Measurements from ENCODE around the gene SULT1A2.
"Not testable (repeated sequence)": the region's sequence is repeated elsewhere in the genome, so short reads cannot be mapped to it uniquely, and the experiment has no call there.

Gene SULT1A2

GRCh38 chr16:28609631-28610594 lies 13.1 kb upstream of the SULT1A2 start, which contains the start of gene SULT1A1:
SULT1A1 (minus strand) TSS chr16:28610044; CDS start chr16:28608855, 1,189 bp downstream.
- no peak for DNase-seq (ENCODE audit: low spot score)

- not testable (repeated sequence) for DNase-seq (ENCODE audit: low spot score)
Measured at GRCh38 chr16:28608867-28609596, 12.2 kb upstream of the SULT1A2 start.

GRCh38 chr16:28608496-28608808 lies 11.6 kb upstream of the SULT1A2 start:
- DNase-seq (ENCODE audit: low spot score), result not testable (repeated sequence)

- DNase-seq (ENCODE audit: low spot score), result not testable (repeated sequence)
Measured at GRCh38 chr16:28607681-28608495, 11.0 kb upstream of the SULT1A2 start.

GRCh38 chr16:28607116-28607623 lies 10.3 kb upstream of the SULT1A2 start:
- DNase-seq (ENCODE audit: low spot score), result no peak

- DNase-seq (ENCODE audit: low spot score), result no peak
Measured at GRCh38 chr16:28606291-28607115, 9.7 kb upstream of the SULT1A2 start.

- no peak for DNase-seq (ENCODE audit: low spot score)
Measured at GRCh38 chr16:28604186-28604565, 7.3 kb upstream of the SULT1A2 start.

GRCh38 chr16:28603381-28604185 lies 6.7 kb upstream of the SULT1A2 start:
- DNase-seq (ENCODE audit: low spot score), result no peak

- DNase-seq (ENCODE audit: low spot score), result no peak
Measured at GRCh38 chr16:28602529-28602928, 5.7 kb upstream of the SULT1A2 start.

- not testable (repeated sequence) for DNase-seq (ENCODE audit: low spot score)
Measured at GRCh38 chr16:28602062-28602461, 5.2 kb upstream of the SULT1A2 start.

GRCh38 chr16:28601589-28601988 lies 4.7 kb upstream of the SULT1A2 start:
- DNase-seq (ENCODE audit: low spot score), result not testable (repeated sequence)

- not testable (repeated sequence) for DNase-seq (ENCODE audit: low spot score)
Measured at GRCh38 chr16:28600965-28601364, 4.1 kb upstream of the SULT1A2 start.

- DNase-seq (ENCODE audit: low spot score), result not testable (repeated sequence)
Measured at GRCh38 chr16:28599377-28600285, 2.8 kb upstream of the SULT1A2 start.

GRCh38 chr16:28597692-28598261 lies 927 bp upstream of the SULT1A2 start:
- DNase-seq (ENCODE audit: low spot score), result no peak

- DNase-seq (ENCODE audit: low spot score), result no peak
Measured at GRCh38 chr16:28596115-28596630, 677 bp downstream of the SULT1A2 start.

GRCh38 chr16:28595451-28595850 lies 1.4 kb downstream of the SULT1A2 start:
- DNase-seq (ENCODE audit: low spot score), result not testable (repeated sequence)

- DNase-seq (ENCODE audit: low spot score), result no peak
Measured at GRCh38 chr16:28592979-28593553, 3.8 kb downstream of the SULT1A2 start.

GRCh38 chr16:28592511-28592910 lies 4.3 kb downstream of the SULT1A2 start:
- DNase-seq (ENCODE audit: low spot score), result no peak

Data from RKO (cell line).